ENCODE results near the gene PAX8. TPM values are rescaled to one million over a fixed set of nuclear protein-coding genes. Genes with fewer than 3 reads are reported as not detected.

Gene PAX8
- total RNA-seq, 1 experiment from 2014 or later = 3.4 TPM

DNA sequence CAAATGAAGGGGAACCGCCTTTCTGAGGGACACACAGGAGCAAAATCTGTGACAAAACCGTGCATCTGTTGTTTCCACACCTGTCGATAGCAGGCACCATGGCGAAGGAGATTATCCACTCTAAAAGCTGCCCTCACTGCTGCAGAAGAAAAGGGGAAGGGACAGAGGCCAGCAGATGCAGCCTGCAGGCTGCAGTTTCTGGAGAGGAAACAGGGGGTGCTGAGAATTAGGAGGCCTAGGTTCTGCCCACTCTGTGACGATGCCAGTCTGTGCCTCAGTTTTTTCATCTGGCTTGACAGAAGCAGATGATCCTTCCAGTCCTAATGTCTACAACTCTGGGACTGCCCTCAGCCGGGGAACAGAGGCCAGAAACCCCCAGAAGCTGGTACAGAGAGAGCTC is 17.7 kb downstream of the PAX8 start:
- Histone ChIP-seq H3K4me2 (ENCODE audit: low read length) (no peak overlapping the region), H3K9ac (ENCODE audit: low read length) (no peak overlapping the region), H3K4me1 (ENCODE audit: insufficient read depth, low read length) (no peaks in the 10 kb centered on the region), H3K27me3 (ENCODE audit: low read length) (no peaks in the 10 kb centered on the region), H3K9me3 (ENCODE audit: low read length) (no peaks in the 10 kb centered on the region), H3K79me2 (ENCODE audit: low read length) (no peaks in the 10 kb centered on the region), H3F3A (ENCODE audit: low read length, unreplicated experiment) (no peaks in the 10 kb centered on the region), H2AFZ (ENCODE audit: low read length) (no peak overlapping the region), H3K36me3 (ENCODE audit: low read depth, low read length) (no peaks in the 10 kb centered on the region), H3K9me2 (replicated peaks; ENCODE audit: low read length) (no peaks in the 10 kb centered on the region), H3K27ac (ENCODE audit: low read length) (no peak overlapping the region), H3K4me3 (ENCODE audit: low read length) (no peak overlapping the region), H4K20me1 (ENCODE audit: low read length) (no peaks in the 10 kb centered on the region)
- DNase-seq (no peak), ATAC-seq (no peak)
- intact Hi-C loops (cut with micrococcal nuclease) = no loop called here
- no TSS peak for BruUV-seq (replicated peaks)
- POLR2A ChIA-PET (ENCODE audit: unreplicated experiment) = no interaction called here
- no peak for TF ChIP-seq EZH2 (IDR thresholded peaks at IDR 0.05; ENCODE audit: low read length, unreplicated experiment)
- no peak for TF ChIP-seq CTCF (conservative IDR thresholded peaks at IDR 0.05; ENCODE audit: low read depth, low read length)
- no peak for TF ChIP-seq EZH2phosphoT487 (IDR thresholded peaks at IDR 0.05; ENCODE audit: borderline replicate concordance, low read length)
- CTCF ChIA-PET = no interaction called here

DNA sequence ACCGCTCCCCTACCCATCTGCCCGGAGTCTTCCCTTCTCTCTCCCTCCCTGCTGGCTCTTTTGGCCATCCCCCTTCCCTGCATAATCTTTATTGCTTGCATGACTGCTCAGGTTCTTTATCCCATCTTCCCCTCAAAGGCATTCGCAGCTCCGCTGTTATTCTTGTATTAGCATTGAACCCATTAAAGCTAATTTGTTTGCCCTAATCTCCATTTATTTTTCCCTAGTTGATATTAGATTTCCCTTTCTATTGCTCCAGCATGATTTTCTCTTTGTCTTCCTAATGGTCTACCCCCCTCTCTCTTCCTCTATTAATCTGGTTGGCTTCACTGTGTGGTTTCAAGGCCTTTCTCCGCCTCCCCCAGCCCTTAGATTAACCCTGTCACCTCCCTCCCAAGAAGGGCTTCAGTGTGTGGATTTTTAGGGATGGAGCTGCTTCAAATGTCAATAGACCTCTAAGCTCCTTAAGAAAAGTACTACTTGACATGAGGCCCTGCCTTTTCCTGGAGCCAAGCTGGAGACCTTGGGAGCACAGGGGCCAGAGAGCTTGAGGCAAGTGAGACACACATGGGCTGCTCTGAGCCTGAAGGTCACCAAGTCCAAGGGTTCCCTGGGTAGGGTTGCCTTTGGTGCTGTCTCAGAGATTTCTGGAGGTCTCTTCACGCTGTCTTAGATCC is 20.1 kb downstream of the PAX8 start:
- H3K36me3 ChIP-seq (ENCODE audit: low read depth, low read length) = no peaks in the 10 kb centered on the region
- no peak overlapping the region for H3K27ac ChIP-seq (ENCODE audit: low read length)
- peaks cover 1% of the 10 kb centered on the region for H3K4me1 ChIP-seq (ENCODE audit: insufficient read depth, low read length)
- no peaks in the 10 kb centered on the region for H3K79me2 ChIP-seq (ENCODE audit: low read length)
- H3K4me2 ChIP-seq (ENCODE audit: low read length) = no peak overlapping the region
- ChIA-PET POLR2A (ENCODE audit: unreplicated experiment) (no interaction called here), CTCF (no interaction called here)
- H3K9me3 ChIP-seq (ENCODE audit: low read length) = no peaks in the 10 kb centered on the region
- no peak overlapping the region for H3K4me3 ChIP-seq (ENCODE audit: low read length)
- H3K9me2 ChIP-seq (replicated peaks; ENCODE audit: low read length) = no peaks in the 10 kb centered on the region
- no peaks in the 10 kb centered on the region for H3K27me3 ChIP-seq (ENCODE audit: low read length)
- no peak for ATAC-seq
- no peak for DNase-seq
- H3F3A ChIP-seq (ENCODE audit: low read length, unreplicated experiment) = no peaks in the 10 kb centered on the region
- BruUV-seq (replicated peaks) = no TSS peak
- intact Hi-C loops (cut with micrococcal nuclease) = no loop called here
- TF ChIP-seq CTCF (conservative IDR thresholded peaks at IDR 0.05; ENCODE audit: low read depth, low read length) (no peak), EZH2phosphoT487 (IDR thresholded peaks at IDR 0.05; ENCODE audit: borderline replicate concordance, low read length) (no peak), EZH2 (IDR thresholded peaks at IDR 0.05; ENCODE audit: low read length, unreplicated experiment) (no peak)
- no peak overlapping the region for H2AFZ ChIP-seq (ENCODE audit: low read length)
- H3K9ac ChIP-seq (ENCODE audit: low read length) = no peak overlapping the region
- H4K20me1 ChIP-seq (ENCODE audit: low read length) = no peaks in the 10 kb centered on the region

GRCh38 chr2:113257516-113258264 is 21.0 kb downstream of the PAX8 start:
- no peak for DNase-seq
- H3K4me1 ChIP-seq (ENCODE audit: insufficient read depth, low read length) = peaks cover 9% of the 10 kb centered on the region
- H3K9ac ChIP-seq (ENCODE audit: low read length) = no peak overlapping the region
- TF ChIP-seq EZH2phosphoT487 (IDR thresholded peaks at IDR 0.05; ENCODE audit: borderline replicate concordance, low read length) = no peak
- ChIA-PET POLR2A (ENCODE audit: unreplicated experiment) (no interaction called here), CTCF (no interaction called here)
- no peaks in the 10 kb centered on the region for H3K36me3 ChIP-seq (ENCODE audit: low read depth, low read length)
- H3K4me2 ChIP-seq (ENCODE audit: low read length) = no peak overlapping the region
- H4K20me1 ChIP-seq (ENCODE audit: low read length) = no peaks in the 10 kb centered on the region
- no peaks in the 10 kb centered on the region for H3K79me2 ChIP-seq (ENCODE audit: low read length)
- H3K9me3 ChIP-seq (ENCODE audit: low read length) = no peaks in the 10 kb centered on the region
- H3F3A ChIP-seq (ENCODE audit: low read length, unreplicated experiment) = no peaks in the 10 kb centered on the region
- H3K27me3 ChIP-seq (ENCODE audit: low read length) = no peaks in the 10 kb centered on the region
- ATAC-seq = no peak
- no peak overlapping the region for H3K27ac ChIP-seq (ENCODE audit: low read length)
- no peaks in the 10 kb centered on the region for H3K9me2 ChIP-seq (replicated peaks; ENCODE audit: low read length)
- intact Hi-C loops (cut with micrococcal nuclease) = no loop called here
- no peak overlapping the region for H2AFZ ChIP-seq (ENCODE audit: low read length)
- no TSS peak for BruUV-seq (replicated peaks)
- no peak overlapping the region for H3K4me3 ChIP-seq (ENCODE audit: low read length)
